DND-41 (cell line): ENCODE measurements around the gene SUPT6H.

ENCODE experiments used
- ATAC-seq: fragments of 200-7000 bp; cut with Tn5 transposase; 3 replicates; pipeline ENCODE4 v1.9.1; 2021; ENCODE audit warnings: low read depth; ENCODE audit not compliant: insufficient read depth
- DNase-seq: peaks from one replicate; pipeline ENCODE4 v3.0.0-alpha.2; 2020
- H2AFZ ChIP-seq: 2 replicates; pipeline ENCODE4 v1.6.0; 2012; ENCODE audit warnings: low read depth, low read length
- H3K27ac ChIP-seq: 2 replicates; pipeline ENCODE4 v1.5.1; 2012; ENCODE audit warnings: low read length, inconsistent platforms
- H3K27me3 ChIP-seq: fragments of 200-600 bp; sonication (generic); 2 replicates; pipeline ENCODE4 v1.6.0; 2012; ENCODE audit warnings: low read length, mild to moderate bottlenecking, inconsistent platforms; ENCODE audit not compliant: insufficient read depth, poor library complexity
- H3K36me3 ChIP-seq: 2 replicates; pipeline ENCODE4 v1.5.1; 2012; ENCODE audit warnings: low read length, inconsistent platforms; ENCODE audit not compliant: insufficient read depth
- H3K4me1 ChIP-seq: 2 replicates; pipeline ENCODE4 v1.5.1; 2012; ENCODE audit warnings: mild to moderate bottlenecking, low read length; ENCODE audit not compliant: insufficient read depth
- H3K4me2 ChIP-seq: 2 replicates; pipeline ENCODE4 v1.6.0; 2012; ENCODE audit warnings: mild to moderate bottlenecking, moderate library complexity, low read length, inconsistent platforms; ENCODE audit not compliant: insufficient read depth
- H3K4me3 ChIP-seq, 2 experiments: fragments of 200-600 bp in 1 of 2; shearing (Covaris generic) in 1 of 2; 2 replicates each; pipeline ENCODE4 v1.5.1; 2012 to 2016; ENCODE audit warnings: inconsistent platforms in 2 of 2, low read length in 2 of 2, mild to moderate bottlenecking in 2 of 2, low read depth in 1 of 2, moderate library complexity in 1 of 2
- H3K79me2 ChIP-seq: 2 replicates; pipeline ENCODE4 v1.6.0; 2012; ENCODE audit warnings: low read length, inconsistent platforms; ENCODE audit not compliant: insufficient read depth
- H3K9ac ChIP-seq: 2 replicates; pipeline ENCODE4 v1.6.0; 2012; ENCODE audit warnings: low read depth, mild to moderate bottlenecking, inconsistent platforms, low read length, moderate library complexity
- H3K9me3 ChIP-seq: 2 replicates; pipeline ENCODE4 v1.5.1; 2012; ENCODE audit warnings: low read length, moderate library complexity, mild to moderate bottlenecking, inconsistent platforms; ENCODE audit not compliant: insufficient read depth, severe bottlenecking
- H4K20me1 ChIP-seq: 2 replicates; pipeline ENCODE4 v1.6.0; 2012; ENCODE audit warnings: low read length; ENCODE audit not compliant: insufficient read depth
- EZH2 ChIP-seq: IDR thresholded peaks from 3 replicates; pipeline ENCODE4 v1.6.1; 2012; ENCODE audit warnings: borderline replicate concordance, low read depth, mild to moderate bottlenecking, moderate library complexity, low read length, inconsistent platforms; ENCODE audit not compliant: severe bottlenecking
- TF ChIP-seq, protein P1 (sequence below): IDR thresholded peaks from 2 replicates; pipeline ENCODE4 v1.5.1; 2012; ENCODE audit warnings: borderline replicate concordance, low read length, moderate library complexity, mild to moderate bottlenecking; ENCODE audit not compliant: poor library complexity, severe bottlenecking; ENCODE audit errors: extremely low read depth

The SUPT6H gene

DNA sequence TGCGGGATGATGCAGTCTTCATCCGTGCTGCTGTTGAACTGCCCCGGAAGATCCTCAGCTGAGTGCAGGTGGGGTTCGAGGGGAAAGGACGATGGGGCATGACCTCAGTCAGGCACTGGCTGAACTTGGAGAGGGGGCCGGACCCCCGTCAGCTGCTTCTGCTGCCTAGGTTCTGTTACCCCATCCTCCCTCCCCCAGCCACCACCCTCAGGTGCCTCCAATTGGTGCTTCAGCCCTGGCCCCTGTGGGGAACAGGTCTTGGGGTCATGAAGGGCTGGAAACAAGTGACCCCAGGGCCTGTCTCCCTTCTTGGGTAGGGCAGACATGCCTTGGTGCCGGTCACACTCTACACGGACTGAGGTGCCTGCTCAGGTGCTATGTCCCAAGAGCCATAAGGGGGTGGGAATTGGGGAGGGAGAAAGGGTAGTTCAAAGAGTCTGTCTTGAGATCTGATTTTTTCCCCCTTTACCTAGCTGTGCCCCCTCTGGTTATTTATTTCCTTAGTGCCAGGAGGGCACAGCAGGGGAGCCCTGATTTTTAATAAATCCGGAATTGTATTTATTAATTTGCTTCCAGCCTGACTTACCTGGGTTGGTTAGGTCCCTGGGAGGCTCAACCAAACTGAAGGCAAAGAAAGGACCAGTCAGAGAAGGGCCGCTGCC is 87.6 kb downstream of the SUPT6H start:
- DNase-seq (no peak), ATAC-seq (0 out of 3 replicates have a peak, but pooled peaks have one; percentile 1)
- H3K79me2 ChIP-seq, result peaks cover 35% of the 10 kb centered on the region
- H2AFZ ChIP-seq, result no peak overlapping the region
- H3K36me3 ChIP-seq, result peaks cover 64% of the 10 kb centered on the region
- no peak overlapping the region for H3K4me3 ChIP-seq
- no peak for TF ChIP-seq EZH2
- TF ChIP-seq, protein P1, sequence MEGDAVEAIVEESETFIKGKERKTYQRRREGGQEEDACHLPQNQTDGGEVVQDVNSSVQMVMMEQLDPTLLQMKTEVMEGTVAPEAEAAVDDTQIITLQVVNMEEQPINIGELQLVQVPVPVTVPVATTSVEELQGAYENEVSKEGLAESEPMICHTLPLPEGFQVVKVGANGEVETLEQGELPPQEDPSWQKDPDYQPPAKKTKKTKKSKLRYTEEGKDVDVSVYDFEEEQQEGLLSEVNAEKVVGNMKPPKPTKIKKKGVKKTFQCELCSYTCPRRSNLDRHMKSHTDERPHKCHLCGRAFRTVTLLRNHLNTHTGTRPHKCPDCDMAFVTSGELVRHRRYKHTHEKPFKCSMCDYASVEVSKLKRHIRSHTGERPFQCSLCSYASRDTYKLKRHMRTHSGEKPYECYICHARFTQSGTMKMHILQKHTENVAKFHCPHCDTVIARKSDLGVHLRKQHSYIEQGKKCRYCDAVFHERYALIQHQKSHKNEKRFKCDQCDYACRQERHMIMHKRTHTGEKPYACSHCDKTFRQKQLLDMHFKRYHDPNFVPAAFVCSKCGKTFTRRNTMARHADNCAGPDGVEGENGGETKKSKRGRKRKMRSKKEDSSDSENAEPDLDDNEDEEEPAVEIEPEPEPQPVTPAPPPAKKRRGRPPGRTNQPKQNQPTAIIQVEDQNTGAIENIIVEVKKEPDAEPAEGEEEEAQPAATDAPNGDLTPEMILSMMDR, result no peak
- H3K9ac ChIP-seq, result no peak overlapping the region
- H4K20me1 ChIP-seq, result peaks cover 57% of the 10 kb centered on the region
- H3K27ac ChIP-seq, result no peak overlapping the region
- H3K9me3 ChIP-seq, result no peaks in the 10 kb centered on the region
- H3K27me3 ChIP-seq, result no peaks in the 10 kb centered on the region
- no peak overlapping the region for H3K4me2 ChIP-seq
- H3K4me1 ChIP-seq, result peaks cover 27% of the 10 kb centered on the region

DNA sequence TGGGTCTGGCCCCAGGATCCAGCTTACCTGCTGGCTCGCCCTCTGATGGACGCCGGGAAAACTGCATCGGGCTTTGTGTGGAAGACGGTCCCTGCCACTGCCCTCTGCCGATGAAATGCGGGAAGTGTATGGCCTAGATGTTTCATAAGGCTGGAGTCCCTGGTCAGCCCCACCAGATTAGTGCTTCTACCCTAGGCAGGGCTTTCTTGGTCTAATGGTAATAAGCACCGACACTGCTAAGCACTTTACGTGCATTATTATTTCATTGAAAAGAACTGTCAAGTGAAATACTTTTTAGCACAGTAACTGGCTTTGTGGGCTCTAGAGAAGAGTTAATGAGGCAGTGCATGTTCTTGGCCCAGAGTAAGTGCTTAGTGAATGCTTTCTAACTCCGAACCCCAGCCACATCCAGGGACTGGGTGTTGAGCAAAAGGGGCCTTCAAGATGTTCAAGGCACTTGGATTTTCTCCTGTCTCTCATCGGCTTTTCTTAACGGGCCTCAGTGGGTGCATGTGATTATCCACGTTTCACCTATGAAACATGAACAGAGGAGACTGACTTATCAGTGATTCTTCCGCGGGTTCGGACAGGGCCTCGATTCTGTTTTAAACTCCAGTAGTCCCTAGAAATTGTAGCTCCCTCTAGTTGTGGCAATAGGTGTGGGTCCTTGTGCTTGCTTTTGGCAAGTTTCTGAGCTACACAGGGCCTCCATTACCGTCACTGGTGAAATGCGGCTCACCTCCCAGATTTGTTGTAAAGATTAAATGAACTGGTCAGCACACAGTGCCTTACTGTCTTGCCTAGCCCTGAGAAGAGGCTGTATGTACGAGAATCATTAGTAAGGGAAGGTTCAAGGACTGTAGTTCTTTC is 88.4 kb downstream of the SUPT6H start:
- H3K79me2 ChIP-seq, result peaks cover 28% of the 10 kb centered on the region
- H3K27ac ChIP-seq, result no peak overlapping the region
- peaks cover 20% of the 10 kb centered on the region for H3K4me1 ChIP-seq
- peaks cover 50% of the 10 kb centered on the region for H4K20me1 ChIP-seq
- H3K36me3 ChIP-seq, result peaks cover 64% of the 10 kb centered on the region
- DNase-seq, result peak; percentile 88
- no peak overlapping the region for H3K4me2 ChIP-seq
- H3K9me3 ChIP-seq, result no peaks in the 10 kb centered on the region
- no peaks in the 10 kb centered on the region for H3K27me3 ChIP-seq
- H3K4me3 ChIP-seq, result no peak overlapping the region
- ATAC-seq, result peak; percentile 73
- no peak for TF ChIP-seq EZH2
- TF ChIP-seq, protein P1, result peak; percentile 99
- H3K9ac ChIP-seq, result no peak overlapping the region
- no peak overlapping the region for H2AFZ ChIP-seq

DNA sequence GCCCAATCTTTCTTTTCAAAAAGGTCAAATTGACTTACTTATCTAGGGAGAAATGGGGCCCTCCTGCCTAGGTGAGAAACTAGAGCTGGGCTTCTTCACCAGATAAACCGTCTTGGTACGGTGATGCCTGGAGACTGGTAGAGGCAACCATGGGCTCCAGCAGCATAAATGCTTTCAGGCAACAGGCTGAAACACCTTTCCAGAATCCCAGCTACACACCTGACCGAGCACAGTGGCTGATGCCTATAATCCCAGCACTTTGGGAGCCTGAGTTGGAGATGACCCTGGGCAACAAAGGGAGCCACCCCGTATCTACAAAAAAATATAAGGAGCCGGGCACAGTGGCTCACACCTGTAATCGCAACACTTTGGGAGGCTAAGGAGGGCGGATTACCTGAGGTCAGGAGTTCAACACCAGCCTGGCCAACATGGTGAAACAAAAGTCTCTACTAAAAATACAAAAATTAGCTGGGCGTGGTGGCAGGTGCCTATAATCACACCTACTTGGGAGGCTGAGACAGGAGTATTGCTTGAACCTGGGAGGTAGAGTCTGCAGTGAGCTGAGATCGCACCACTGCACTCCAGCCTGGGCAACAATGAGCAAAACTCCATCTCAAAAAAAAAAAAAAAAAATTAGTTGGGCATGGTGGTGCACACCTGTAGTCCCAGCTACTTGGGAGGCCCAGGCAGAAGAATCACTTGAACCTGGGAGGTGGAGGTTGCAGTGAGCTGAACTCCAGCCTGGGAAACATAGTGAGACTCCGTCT is 89.8 kb downstream of the SUPT6H start:
- H3K4me2 ChIP-seq, result no peak overlapping the region
- H4K20me1 ChIP-seq, result peaks cover 36% of the 10 kb centered on the region
- no peak overlapping the region for H2AFZ ChIP-seq
- no peak overlapping the region for H3K9ac ChIP-seq
- no peak overlapping the region for H3K4me3 ChIP-seq
- peaks cover 6% of the 10 kb centered on the region for H3K4me1 ChIP-seq
- H3K27me3 ChIP-seq, result no peaks in the 10 kb centered on the region
- no peak overlapping the region for H3K27ac ChIP-seq
- H3K36me3 ChIP-seq, result peaks cover 51% of the 10 kb centered on the region
- DNase-seq (no peak), ATAC-seq (no peak)
- H3K9me3 ChIP-seq, result no peaks in the 10 kb centered on the region
- no peak for TF ChIP-seq EZH2
- TF ChIP-seq, protein P1, result no peak
- peaks cover 14% of the 10 kb centered on the region for H3K79me2 ChIP-seq
